Fibroblast of pulmonary artery (primary cell): ENCODE results near the gene HSH2D.

Source experiments
- DNase-seq: peaks from one replicate; pipeline ENCODE4 v3.0.0-alpha.2; 2010; ENCODE audit warnings: low read depth
- H3K4me3 ChIP-seq: replicated peaks from 2 replicates; pipeline ENCODE4 v1.5.1; 2011; ENCODE audit warnings: low read depth, mild to moderate bottlenecking, control low read depth, low read length, moderate library complexity
- TF ChIP-seq, protein P1 (sequence below): IDR thresholded peaks from 2 replicates; pipeline ENCODE4 v1.5.1; 2011; ENCODE audit warnings: mild to moderate bottlenecking, control low read depth, low read length, inconsistent platforms; ENCODE audit errors: missing control alignments

The HSH2D gene

GRCh38 chr19:16201011-16201391 is 57.5 kb downstream of the HSH2D start:
- H3K4me3 ChIP-seq: no peak overlapping the region
- no peak for DNase-seq
- TF ChIP-seq, protein P1, sequence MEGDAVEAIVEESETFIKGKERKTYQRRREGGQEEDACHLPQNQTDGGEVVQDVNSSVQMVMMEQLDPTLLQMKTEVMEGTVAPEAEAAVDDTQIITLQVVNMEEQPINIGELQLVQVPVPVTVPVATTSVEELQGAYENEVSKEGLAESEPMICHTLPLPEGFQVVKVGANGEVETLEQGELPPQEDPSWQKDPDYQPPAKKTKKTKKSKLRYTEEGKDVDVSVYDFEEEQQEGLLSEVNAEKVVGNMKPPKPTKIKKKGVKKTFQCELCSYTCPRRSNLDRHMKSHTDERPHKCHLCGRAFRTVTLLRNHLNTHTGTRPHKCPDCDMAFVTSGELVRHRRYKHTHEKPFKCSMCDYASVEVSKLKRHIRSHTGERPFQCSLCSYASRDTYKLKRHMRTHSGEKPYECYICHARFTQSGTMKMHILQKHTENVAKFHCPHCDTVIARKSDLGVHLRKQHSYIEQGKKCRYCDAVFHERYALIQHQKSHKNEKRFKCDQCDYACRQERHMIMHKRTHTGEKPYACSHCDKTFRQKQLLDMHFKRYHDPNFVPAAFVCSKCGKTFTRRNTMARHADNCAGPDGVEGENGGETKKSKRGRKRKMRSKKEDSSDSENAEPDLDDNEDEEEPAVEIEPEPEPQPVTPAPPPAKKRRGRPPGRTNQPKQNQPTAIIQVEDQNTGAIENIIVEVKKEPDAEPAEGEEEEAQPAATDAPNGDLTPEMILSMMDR: no peak

GRCh38 chr19:16202320-16203255 is 59.1 kb downstream of the HSH2D start:
- DNase-seq: no peak
- TF ChIP-seq, protein P1: no peak
- no peak overlapping the region for H3K4me3 ChIP-seq

DNA sequence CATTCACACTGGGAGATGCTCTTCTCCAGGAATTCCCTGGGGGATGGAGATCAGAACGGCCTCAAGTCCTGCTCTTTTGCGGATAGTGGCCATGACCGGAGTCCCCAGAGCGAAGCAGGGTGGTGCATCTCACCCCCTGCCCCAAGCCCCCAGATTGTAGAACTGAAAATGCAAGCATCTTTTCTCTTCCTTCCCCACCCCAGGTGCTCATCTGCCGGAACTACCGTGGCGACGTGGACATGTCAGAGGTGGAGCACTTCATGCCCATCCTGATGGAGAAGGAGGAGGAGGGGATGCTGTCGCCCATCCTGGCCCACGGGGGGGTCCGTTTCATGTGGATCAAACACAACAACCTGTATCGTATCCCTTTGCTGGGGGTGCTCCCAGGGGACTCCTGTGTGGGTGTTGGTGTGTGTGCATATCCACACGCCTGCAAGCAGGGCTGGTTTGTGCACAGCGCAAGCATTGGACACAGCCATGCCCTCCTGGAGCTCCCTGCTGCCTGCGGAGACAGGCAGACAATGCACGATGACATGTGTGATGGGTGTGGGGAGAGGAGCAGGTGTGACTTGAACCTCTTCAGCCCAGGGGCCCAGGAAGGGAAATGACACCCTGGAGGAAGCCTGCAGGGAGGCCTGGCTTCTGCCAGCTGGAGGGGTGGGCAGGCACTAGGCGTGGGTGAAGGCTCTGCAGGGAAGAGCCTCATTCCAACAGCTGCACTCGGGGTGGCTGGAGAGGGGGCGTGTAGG is 59.9 kb downstream of the HSH2D start:
- TF ChIP-seq, protein P1: no peak
- no peak overlapping the region for H3K4me3 ChIP-seq
- DNase-seq: no peak

GRCh38 chr19:16204005-16204294 is 60.5 kb downstream of the HSH2D start:
- TF ChIP-seq, protein P1: no peak
- H3K4me3 ChIP-seq: no peak overlapping the region
- no peak for DNase-seq

DNA sequence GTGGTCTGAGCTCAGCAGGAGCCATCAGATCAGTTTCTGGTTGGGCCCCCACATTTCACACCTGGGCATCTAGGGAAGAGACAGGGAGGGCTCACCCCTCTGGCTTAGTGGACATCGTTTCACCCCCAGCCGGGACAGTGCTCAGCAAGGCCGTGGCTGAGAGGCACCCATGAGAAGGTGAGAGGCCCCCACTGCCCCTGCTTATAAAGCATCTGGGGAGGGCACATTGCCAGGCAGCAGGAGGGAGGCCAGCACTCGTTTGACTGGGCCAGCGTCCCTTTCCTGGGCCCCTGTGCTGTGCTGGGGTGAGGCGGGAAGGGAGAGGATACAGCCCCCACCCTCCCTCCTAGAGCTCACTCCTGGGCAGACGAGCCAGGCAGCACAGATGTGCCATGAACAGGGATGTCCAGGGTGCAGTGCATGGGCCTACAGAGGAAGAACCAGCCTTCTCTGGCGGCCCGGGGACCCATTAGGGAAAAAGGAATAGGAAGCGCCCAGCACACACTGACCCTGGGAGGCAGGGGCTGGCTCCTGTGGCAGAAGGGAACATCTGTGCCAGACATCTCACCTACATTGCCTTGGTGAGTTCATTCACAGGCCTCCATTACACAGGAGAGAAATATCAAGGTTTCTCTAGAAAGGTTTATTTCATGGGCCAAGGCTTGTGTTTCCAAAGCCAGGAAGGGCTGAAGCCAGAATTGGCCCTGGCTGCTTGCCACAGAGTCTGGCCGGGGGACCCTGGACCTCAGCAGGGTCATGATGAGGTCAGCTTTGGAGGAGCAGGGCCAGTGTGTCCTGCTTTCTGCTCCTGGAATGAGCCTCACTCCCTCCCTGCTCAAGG is 61.9 kb downstream of the HSH2D start:
- TF ChIP-seq, protein P1: no peak
- DNase-seq: no peak
- no peak overlapping the region for H3K4me3 ChIP-seq

GRCh38 chr19:16206046-16206605 is 62.6 kb downstream of the HSH2D start:
- no peak overlapping the region for H3K4me3 ChIP-seq
- TF ChIP-seq, protein P1: no peak
- no peak for DNase-seq
